CD8-positive, alpha-beta memory T cell (primary cell): ENCODE measurements around the gene ACTRT2. TPM values are rescaled to one million over a fixed set of nuclear protein-coding genes. Genes with fewer than 3 reads are reported as not detected.

Experiments used
- CTCF ChIA-PET: fragments of 350-600 bp; sonication (Branson Sonifier 250); formaldehyde crosslinking; loops from one replicate; lab custom pipeline; 2021; ENCODE audit warnings: antibody characterized with exemption; lab: Charles Lee
- POLR2A ChIA-PET: fragments of 350-600 bp; sonication (Branson Sonifier 250); formaldehyde crosslinking; loops from one replicate; lab custom pipeline; 2021; ENCODE audit warnings: antibody characterized with exemption; lab: Charles Lee
- DNase-seq, 5 donors: peaks; one replicate each; pipeline versions ENCODE4 v3.0.0 to v3.0.0-alpha.2; 2020 to 2022; ENCODE audit warnings: mixed read lengths in 1 of 5
- H3K27ac ChIP-seq: one replicate; pipeline ENCODE4 v1.7.0; 2013; ENCODE audit warnings: low read depth, mild to moderate bottlenecking, low read length, moderate library complexity
- H3K27me3 ChIP-seq: 2 replicates; pipeline ENCODE4 v1.7.0; 2013; ENCODE audit warnings: low read length, mild to moderate bottlenecking; ENCODE audit not compliant: insufficient read depth, poor library complexity, severe bottlenecking
- H3K36me3 ChIP-seq: 2 replicates; pipeline ENCODE4 v1.7.0; 2013; ENCODE audit warnings: mild to moderate bottlenecking, low read length, moderate library complexity; ENCODE audit not compliant: insufficient read depth
- H3K4me1 ChIP-seq: 2 replicates; pipeline ENCODE4 v1.7.0; 2013; ENCODE audit warnings: mild to moderate bottlenecking, low read length, moderate library complexity; ENCODE audit not compliant: insufficient read depth
- H3K4me3 ChIP-seq: 2 replicates; pipeline ENCODE4 v1.7.0; 2013; ENCODE audit warnings: mild to moderate bottlenecking, low read length
- H3K9me3 ChIP-seq: 2 replicates; pipeline ENCODE4 v1.7.0; 2013; ENCODE audit warnings: mild to moderate bottlenecking, low read length
- H3K27ac Mint-ChIP-seq, 8 donors: one replicate each; pipeline ENCODE4 v1.8.0; 2020 to 2021; ENCODE audit warnings: mixed read lengths in 8 of 8, mild to moderate bottlenecking in 6 of 8, inconsistent platforms in 3 of 8, moderate library complexity in 3 of 8
- H3K27me3 Mint-ChIP-seq, 2 donors: one replicate each; pipeline ENCODE4 v1.8.0; 2020 to 2021; ENCODE audit warnings: mixed read lengths in 2 of 2, mild to moderate bottlenecking in 1 of 2, moderate library complexity in 1 of 2
- H3K36me3 Mint-ChIP-seq, 3 donors: one replicate each; pipeline ENCODE4 v1.8.0; 2020 to 2021; ENCODE audit warnings: mixed read lengths in 3 of 3, inconsistent platforms in 1 of 3, mild to moderate bottlenecking in 1 of 3
- H3K4me1 Mint-ChIP-seq, 3 donors: one replicate each; pipeline ENCODE4 v1.8.0; 2020 to 2021; ENCODE audit warnings: mixed read lengths in 3 of 3, inconsistent platforms in 1 of 3, mild to moderate bottlenecking in 1 of 3
- H3K4me3 Mint-ChIP-seq, 7 donors: one replicate each; pipeline ENCODE4 v1.8.0; 2020 to 2021; ENCODE audit warnings: mixed read lengths in 7 of 7, mild to moderate bottlenecking in 6 of 7, moderate library complexity in 4 of 7, inconsistent platforms in 2 of 7
- H3K9me3 Mint-ChIP-seq, 5 donors: one replicate each; pipeline ENCODE4 v1.8.0; 2020 to 2022; ENCODE audit warnings: mixed read lengths in 5 of 5, mild to moderate bottlenecking in 3 of 5, moderate library complexity in 2 of 5, inconsistent platforms in 1 of 5
- polyA plus RNA-seq: library from polyadenylated mRNA; unstranded; fragments of 300-500 nt; fragmentation: Illumina TruSeq; gene quantifications from one replicate; pipeline ENCODE4 v1.2.3, GENCODE V29; 2021
- total RNA-seq, 2 experiments: library from RNA; stranded (reverse); gene quantifications; one replicate each; pipeline ENCODE4 v1.2.3, GENCODE V29; 2021

Gene ACTRT2
- total and polyA plus RNA-seq, 3 experiments from 2014 or later = not detected

DNA sequence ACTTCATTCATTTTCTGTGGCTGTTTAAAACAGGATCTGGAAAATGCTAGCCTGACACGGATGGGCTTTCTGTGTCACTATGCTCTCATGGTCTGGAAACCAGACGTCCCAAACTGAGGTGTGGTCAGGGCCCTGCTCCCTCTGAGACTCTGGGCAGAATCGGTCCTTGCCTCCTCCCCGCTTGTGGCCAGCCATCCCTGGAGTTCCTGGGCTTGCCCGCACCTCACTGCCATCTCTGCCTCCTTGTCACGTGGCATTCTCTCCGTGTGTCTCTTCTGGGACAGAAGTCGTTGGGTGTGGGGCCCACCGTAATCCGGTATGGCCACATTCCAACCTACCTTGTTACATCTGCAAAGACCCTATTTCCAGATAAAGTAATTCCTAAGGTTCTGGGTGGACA is 10.1 kb upstream of the ACTRT2 start:
- DNase-seq = no peak
- no peaks in the 10 kb centered on the region for H3K4me1 ChIP-seq
- no peaks in the 10 kb centered on the region for H3K27me3 ChIP-seq
- H3K9me3 ChIP-seq = no peaks in the 10 kb centered on the region
- Mint-ChIP-seq H3K27ac (no peak overlapping the region), H3K4me3 (no peak overlapping the region), H3K9me3 (peaks cover 17 to 29% (median 20%) of the 10 kb centered on the region in 5 donors), H3K4me1 (peaks cover 2 to 5% (median 4%) of the 10 kb centered on the region in 3 donors), H3K27me3 (peaks cover 6 to 46% of the 10 kb centered on the region in 2 donors), H3K36me3 (no peaks in the 10 kb centered on the region)
- no peaks in the 10 kb centered on the region for H3K36me3 ChIP-seq
- H3K27ac ChIP-seq = no peak overlapping the region
- no peak overlapping the region for H3K4me3 ChIP-seq
- ChIA-PET POLR2A (no interaction called here), CTCF (no interaction called here)

DNA sequence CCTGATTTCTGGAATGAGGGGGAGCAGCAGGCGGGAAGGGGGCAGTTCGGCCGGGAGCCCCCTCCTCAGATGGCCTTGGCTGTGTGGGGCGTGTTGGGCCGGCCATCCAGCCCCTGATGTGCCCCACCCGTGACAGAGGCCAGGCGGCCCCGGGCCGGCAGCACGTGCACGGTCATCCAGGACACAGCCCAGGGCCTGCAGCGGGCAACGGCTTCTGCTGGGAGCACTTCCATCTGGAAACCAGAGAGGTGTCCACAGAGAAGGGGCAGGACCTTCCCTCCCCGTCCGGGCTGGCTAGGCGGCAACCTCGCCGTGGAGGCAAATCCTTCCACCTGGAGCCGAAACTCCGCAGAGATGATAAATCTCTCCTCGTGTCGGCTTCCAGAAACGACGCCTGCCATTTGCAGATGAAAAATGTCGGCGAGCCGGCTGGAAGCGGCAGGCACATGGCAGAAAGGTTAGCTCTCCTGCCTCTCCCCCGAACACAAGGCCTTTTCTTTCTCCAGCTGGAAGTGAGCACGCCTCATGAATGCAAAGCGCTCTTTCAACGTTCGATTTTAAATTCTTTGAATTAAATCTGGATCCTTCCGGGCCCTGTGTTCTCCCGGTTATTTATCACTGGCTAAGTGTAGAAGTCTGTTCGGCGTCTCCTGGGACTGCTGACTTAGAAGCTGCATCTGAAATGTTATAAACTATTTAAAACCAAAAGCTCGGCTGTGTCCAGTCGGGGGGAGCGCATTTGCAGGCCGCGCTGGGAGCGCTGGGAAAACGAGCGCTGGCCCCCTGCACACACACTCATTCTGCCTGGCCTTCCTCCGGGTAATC is 9.4 kb upstream of the ACTRT2 start:
- Mint-ChIP-seq H3K4me1 (peaks cover 2 to 5% (median 4%) of the 10 kb centered on the region in 3 donors), H3K27me3 (peaks cover 6 to 40% of the 10 kb centered on the region in 2 donors), H3K36me3 (no peaks in the 10 kb centered on the region), H3K9me3 (peaks cover 13 to 22% (median 16%) of the 10 kb centered on the region in 5 donors), H3K27ac (no peak overlapping the region), H3K4me3 (no peak overlapping the region)
- DNase-seq = no peak
- POLR2A ChIA-PET = no interaction called here
- CTCF ChIA-PET = no interaction called here
- Histone ChIP-seq H3K27ac (no peak overlapping the region), H3K4me3 (no peak overlapping the region), H3K36me3 (no peaks in the 10 kb centered on the region), H3K9me3 (no peaks in the 10 kb centered on the region), H3K4me1 (no peaks in the 10 kb centered on the region), H3K27me3 (no peaks in the 10 kb centered on the region)

DNA sequence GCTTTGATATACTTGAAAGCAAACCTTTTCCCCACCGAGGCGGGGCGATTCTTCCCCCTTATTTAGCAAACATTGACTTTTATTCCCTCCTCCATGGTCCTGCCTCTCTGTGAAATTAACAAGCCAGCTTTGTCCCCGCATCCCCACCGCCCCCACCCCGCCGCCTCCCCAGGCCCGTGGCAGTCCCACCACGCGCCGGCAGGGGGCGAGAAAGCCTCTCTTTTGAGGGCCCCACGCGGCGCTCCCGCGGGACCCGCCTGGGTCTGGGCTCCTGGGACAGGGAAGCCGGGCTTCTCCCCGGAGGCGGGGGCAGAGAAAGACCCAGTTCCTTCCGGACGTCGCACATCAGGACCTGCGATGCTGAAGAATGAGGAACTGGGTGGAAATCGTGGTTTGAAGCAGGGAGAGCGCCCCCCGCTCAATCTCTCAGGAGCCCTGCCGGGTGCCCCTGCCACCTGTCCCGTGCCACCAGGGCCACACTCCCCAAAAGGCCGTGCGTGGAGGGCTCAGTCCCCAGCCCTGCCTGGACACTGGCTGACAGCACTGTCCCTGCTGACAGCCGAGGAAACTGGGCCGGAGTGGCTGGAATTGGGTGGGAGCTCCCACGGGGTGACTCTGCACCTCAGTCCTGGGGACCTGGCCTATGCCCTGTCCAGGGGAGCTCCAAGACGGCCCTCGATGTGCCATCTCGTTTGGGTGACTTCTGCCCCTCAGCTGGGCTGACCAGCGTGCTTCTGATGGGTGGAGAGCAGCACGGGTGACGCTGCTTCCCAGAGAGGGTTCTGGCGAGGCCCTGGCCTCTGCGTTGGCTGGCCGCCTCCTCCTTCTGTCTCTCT is 8.6 kb upstream of the ACTRT2 start:
- Histone ChIP-seq H3K4me3 (no peak overlapping the region), H3K9me3 (no peaks in the 10 kb centered on the region), H3K36me3 (no peaks in the 10 kb centered on the region), H3K4me1 (no peaks in the 10 kb centered on the region), H3K27ac (no peak overlapping the region), H3K27me3 (no peaks in the 10 kb centered on the region)
- peaks cover 2 to 5% (median 4%) of the 10 kb centered on the region in 3 donors for H3K4me1 Mint-ChIP-seq
- peak in 1 of 5 donors; percentile 33 for DNase-seq
- ChIA-PET POLR2A (no interaction called here), CTCF (interaction anchor here (1.1 kb wide), 1 partner anchor 15 kb away, joined by 4 read pairs; no protein-coding TSS in a partner anchor)
- H3K4me3 Mint-ChIP-seq = no peak overlapping the region
- no peak overlapping the region for H3K27ac Mint-ChIP-seq
- no peaks in the 10 kb centered on the region for H3K36me3 Mint-ChIP-seq
- peaks cover 6 to 37% of the 10 kb centered on the region in 2 donors for H3K27me3 Mint-ChIP-seq
- H3K9me3 Mint-ChIP-seq = peaks cover 6 to 17% (median 12%) of the 10 kb centered on the region in 5 donors

DNA sequence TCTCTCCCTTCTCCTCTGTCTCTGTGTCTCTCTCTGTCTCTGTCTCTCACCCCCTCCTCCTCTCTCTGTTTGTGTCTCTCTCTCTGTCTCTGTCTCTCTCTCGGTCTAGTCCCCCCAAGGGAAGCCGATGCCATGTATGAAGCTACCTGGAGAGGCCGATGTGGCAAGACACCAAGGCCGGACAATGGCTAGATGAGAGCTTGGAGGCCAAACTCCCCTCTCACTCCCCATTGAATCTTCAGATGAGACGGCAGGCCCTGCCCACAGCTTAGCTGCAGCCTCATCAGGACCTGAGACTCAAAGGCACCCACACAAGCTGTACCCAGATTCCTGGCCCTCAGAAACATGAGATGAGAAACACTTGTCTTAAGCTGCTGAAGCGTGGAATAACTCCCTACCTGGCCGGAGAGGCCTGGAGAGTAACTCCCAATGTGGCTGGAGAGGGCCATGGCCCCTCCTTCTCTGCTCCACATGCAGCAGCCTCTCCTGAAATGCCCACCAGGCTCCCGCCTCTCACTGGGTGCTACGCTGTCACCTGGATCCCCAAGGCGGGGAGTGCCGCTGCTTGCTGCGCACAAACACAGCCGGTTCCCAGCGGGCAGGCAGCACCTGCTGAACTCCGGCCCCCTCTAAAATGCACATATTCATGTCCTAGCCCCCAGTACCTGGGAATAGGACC is 7.8 kb upstream of the ACTRT2 start:
- no peaks in the 10 kb centered on the region for H3K27me3 ChIP-seq
- no peak overlapping the region for H3K4me3 Mint-ChIP-seq

DNA sequence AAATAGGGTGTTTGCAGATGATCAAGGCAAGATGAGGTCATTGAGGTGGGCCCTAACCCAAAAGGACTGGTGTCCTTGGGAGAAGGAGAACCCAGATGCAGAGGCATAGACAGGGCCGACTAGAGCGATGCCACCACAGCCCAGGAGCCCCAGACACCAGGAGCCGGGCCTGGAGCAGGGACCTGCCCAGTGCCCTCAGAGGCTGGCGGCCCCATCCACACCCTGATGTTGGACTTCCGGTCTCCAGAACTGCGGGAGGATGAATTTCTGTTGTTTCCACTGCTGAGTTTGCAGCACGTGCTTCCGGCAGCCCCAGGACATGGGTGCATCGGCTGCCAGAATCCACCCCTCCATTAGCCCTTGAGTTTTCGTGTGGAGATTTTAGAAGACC is 7.2 kb upstream of the ACTRT2 start:
- Mint-ChIP-seq H3K36me3 (no peaks in the 10 kb centered on the region), H3K4me3 (no peak overlapping the region), H3K4me1 (peaks cover 2 to 5% (median 4%) of the 10 kb centered on the region in 3 donors), H3K27ac (no peak overlapping the region), H3K9me3 (peaks cover 0 to 3% (median 2%) of the 10 kb centered on the region in 5 donors), H3K27me3 (peaks cover 8 to 29% of the 10 kb centered on the region in 2 donors)
- H3K4me3 ChIP-seq = no peak overlapping the region
- no peak overlapping the region for H3K27ac ChIP-seq
- no peaks in the 10 kb centered on the region for H3K4me1 ChIP-seq
- no peaks in the 10 kb centered on the region for H3K36me3 ChIP-seq
- H3K9me3 ChIP-seq = no peaks in the 10 kb centered on the region
- DNase-seq = no peak
- no peaks in the 10 kb centered on the region for H3K27me3 ChIP-seq
- CTCF ChIA-PET = no interaction called here
- POLR2A ChIA-PET = no interaction called here

More for the DNA sequence above, 7.8 kb upstream of the ACTRT2 start:
- H3K4me3 ChIP-seq = no peak overlapping the region
- H3K9me3 Mint-ChIP-seq = peaks cover 0 to 8% (median 3%) of the 10 kb centered on the region in 5 donors
- H3K27ac Mint-ChIP-seq = no peak overlapping the region
- no peaks in the 10 kb centered on the region for H3K9me3 ChIP-seq
- POLR2A ChIA-PET = no interaction called here
- no peaks in the 10 kb centered on the region for H3K4me1 ChIP-seq
- no peak for DNase-seq
- CTCF ChIA-PET = interaction anchor here (1.1 kb wide), 1 partner anchor 14 kb away, joined by 4 read pairs; no protein-coding TSS in a partner anchor
- H3K36me3 Mint-ChIP-seq = no peaks in the 10 kb centered on the region
- no peaks in the 10 kb centered on the region for H3K36me3 ChIP-seq
- H3K27me3 Mint-ChIP-seq = peaks cover 6 to 31% of the 10 kb centered on the region in 2 donors
- H3K4me1 Mint-ChIP-seq = peaks cover 2 to 5% (median 4%) of the 10 kb centered on the region in 3 donors
- H3K27ac ChIP-seq = no peak overlapping the region

DNA sequence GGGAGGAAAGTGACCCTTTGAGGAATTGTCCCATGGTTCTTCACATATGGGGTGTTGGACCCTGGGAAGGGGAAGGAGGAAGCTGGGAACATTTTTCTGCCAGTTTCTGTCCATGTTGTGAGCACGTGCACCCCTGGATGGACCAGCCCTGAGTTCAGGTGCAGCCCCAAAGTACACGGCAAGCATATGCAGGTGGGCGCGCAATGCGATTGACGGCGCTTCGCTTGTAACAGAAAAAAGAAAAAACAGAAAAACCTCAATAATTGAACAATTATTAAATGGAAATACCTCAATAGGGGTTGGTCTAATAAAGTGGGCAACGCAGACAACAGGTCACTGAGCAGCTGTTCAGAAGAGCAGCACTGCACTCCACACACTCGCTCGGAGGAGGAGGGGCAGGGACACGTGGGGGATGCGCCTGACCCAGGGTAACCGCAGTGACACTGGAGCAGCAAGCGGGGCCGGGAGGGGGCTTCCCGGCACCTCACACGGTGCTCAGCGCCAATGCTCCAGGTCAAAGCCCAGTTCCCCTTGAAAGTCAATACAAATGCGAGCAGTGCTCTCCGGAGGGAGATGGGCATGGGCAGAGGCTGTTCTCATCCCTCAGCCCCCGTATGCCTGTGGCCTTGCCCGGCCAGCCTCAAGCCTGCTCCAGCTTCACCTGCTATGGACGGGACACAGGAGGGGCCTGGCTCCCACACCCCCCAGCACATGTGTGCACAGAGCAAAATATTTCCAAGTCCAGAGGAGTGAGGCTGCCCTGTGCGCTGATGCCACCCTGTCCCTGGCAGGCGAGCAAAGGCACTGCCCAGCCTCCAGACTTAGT is 6.6 kb upstream of the ACTRT2 start:
- Histone ChIP-seq H3K27ac (no peak overlapping the region), H3K4me1 (no peaks in the 10 kb centered on the region), H3K27me3 (no peaks in the 10 kb centered on the region), H3K4me3 (no peak overlapping the region), H3K9me3 (no peaks in the 10 kb centered on the region), H3K36me3 (no peaks in the 10 kb centered on the region)
- Mint-ChIP-seq H3K4me1 (peaks cover 2 to 5% (median 4%) of the 10 kb centered on the region in 3 donors), H3K27ac (no peak overlapping the region), H3K4me3 (no peak overlapping the region), H3K36me3 (no peaks in the 10 kb centered on the region), H3K27me3 (peaks cover 8 to 29% of the 10 kb centered on the region in 2 donors), H3K9me3 (peaks cover 0 to 3% (median under 1%) of the 10 kb centered on the region in 5 donors)
- DNase-seq = no peak
- POLR2A ChIA-PET = no interaction called here
- CTCF ChIA-PET = no interaction called here

DNA sequence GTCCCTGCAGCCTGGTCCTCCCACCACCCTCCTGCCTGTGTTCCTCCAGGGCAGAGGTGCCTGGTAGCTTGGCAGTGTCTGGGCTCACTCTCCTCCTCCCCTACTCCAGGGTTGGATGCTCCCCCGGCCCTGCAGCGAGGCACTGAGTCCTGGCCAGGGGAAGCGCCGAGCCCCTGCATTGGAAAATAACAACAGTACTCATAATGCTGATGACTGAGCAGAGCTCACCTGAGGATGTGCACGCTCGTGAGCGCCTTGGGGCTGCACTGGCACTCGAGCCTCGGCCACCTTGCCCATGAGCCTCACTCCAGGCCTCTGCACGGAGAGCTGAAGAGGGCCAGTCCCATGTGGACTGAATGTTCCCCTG is 6.0 kb upstream of the ACTRT2 start:
- Mint-ChIP-seq H3K27ac (no peak overlapping the region), H3K9me3 (peaks cover 0 to 2% (median 0%) of the 10 kb centered on the region in 5 donors), H3K27me3 (peaks cover 4 to 29% of the 10 kb centered on the region in 2 donors), H3K36me3 (no peaks in the 10 kb centered on the region), H3K4me3 (no peak overlapping the region), H3K4me1 (peaks cover 2 to 5% (median 4%) of the 10 kb centered on the region in 3 donors)
- ChIA-PET CTCF (no interaction called here), POLR2A (no interaction called here)
- Histone ChIP-seq H3K27me3 (no peaks in the 10 kb centered on the region), H3K9me3 (no peaks in the 10 kb centered on the region), H3K4me3 (no peak overlapping the region), H3K36me3 (no peaks in the 10 kb centered on the region), H3K27ac (no peak overlapping the region), H3K4me1 (no peaks in the 10 kb centered on the region)
- no peak for DNase-seq
